GM20000 (cell line): ENCODE data around the gene PROX1.

Source experiments
- DNase-seq: peaks from one replicate; pipeline ENCODE4 v3.0.0; 2012; ENCODE audit warnings: low spot score
- CTCF ChIP-seq: IDR thresholded peaks from 2 replicates; pipeline ENCODE4 v1.5.1; 2012; ENCODE audit warnings: mild to moderate bottlenecking, control low read depth; ENCODE audit errors: extremely low read depth, missing control alignments

The PROX1 gene

GRCh38 chr1:213979751-213980586, 7.8 kb upstream of the PROX1 start:
- no peak for DNase-seq
- TF ChIP-seq CTCF, result no peak

GRCh38 chr1:213980906-213981305, 6.9 kb upstream of the PROX1 start:
- TF ChIP-seq CTCF, result no peak
- DNase-seq, result no peak

DNA sequence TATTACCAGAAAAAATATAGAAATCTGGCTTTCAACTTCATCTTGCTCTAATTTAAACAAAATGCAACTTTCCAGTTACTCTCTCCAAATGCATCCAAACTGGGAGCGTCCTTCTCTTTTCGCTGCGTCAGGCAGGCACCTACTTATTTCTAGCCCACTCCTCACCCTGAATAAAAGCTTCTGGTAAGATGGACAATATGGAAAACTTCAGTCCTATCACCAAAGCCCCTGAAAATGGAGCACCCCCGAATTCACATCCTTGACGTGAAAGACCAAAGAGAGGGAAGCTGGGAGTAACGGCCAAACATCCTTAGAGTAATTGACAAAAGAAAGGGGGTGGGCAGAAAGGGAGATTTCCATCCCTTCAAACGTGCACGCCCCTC, 5.5 kb upstream of the PROX1 start:
- TF ChIP-seq CTCF, result no peak
- DNase-seq, result peak; percentile 33

DNA sequence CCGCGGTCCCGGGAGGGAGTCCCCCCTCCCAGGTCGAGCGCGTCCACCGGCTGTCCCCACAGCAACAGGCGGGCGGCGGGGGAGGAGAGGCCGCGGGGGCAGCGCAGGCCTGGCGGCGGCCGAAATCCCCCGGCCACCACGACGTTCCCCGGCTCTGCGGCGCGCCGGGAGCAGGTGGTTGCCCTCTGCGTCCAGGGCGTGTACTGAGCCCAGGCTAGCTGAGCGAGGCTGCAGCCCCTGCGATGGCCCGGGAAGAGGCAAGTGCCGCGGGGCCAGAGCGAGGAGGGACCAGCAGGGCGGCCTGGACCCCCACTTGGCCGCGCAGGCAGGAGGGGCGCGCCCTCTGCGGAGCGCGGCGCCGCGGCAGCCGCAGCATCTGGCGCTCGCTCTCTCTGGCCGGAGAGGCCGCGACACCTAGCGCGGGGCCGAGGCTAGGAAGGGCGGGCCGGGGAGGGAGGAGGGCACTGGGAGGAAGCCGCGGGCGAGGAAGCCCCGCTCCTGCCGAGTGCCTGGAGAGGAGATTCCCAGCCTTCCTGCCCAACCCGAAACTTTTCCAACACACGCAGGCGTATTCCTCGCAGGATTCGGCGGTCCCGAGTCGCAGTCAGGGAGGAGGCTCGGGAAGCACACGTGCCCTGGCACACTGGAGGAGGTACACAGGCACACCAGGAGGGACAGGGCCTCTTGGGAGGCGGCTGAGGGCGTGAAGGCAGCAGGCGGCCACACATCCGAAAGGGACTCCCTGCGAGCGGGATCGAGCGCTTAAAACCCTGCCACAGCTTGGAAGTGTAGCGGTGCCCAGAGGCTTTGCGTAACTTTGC, 4.9 kb upstream of the PROX1 start:
- peak; percentile 31 for DNase-seq

DNA sequence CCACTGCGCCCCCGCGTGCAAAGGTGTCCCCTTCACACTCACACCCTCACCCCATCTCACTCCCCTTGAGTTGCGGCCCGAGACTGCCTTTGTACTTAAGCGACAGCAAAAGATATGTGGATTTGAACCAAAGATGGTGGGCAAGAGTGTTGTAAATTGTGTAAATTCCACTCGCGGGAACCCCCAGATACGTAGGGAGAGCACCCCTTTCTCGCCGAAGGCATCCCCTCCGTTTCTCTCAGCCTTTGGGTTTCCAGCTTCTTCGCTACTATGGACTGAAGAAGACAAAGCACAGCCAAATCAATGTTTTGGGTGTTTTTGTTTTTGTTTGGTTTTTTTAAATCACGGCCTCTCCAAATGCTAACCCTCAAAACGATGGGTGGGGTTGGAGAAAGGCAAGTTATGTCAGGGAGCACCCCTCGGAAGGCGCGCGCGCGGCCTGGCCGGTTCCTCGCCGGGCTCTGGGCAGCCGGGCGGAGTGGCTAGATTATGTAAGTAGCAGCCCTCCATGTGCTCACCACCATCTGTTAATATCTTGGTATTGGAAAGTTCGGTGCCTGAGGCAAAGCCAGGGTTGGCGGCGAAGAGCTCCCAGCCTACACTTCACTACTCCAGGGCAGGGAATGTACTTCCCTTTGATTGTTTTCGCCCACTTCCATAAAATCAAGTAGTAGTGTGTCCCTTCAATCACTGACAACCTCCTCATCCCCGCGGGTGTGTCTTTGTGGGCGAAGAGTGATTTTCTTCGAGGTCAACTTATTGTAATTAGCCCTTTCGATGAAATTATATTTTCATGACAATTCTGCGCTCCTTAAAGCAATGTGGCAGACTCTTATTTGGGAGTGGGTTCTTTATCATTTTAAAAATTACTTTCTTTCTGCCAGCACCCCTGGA, 4.0 kb upstream of the PROX1 start:
- DNase-seq, result peak; percentile 23
- TF ChIP-seq CTCF, result no peak

More for the DNA sequence above, 4.9 kb upstream of the PROX1 start:
- TF ChIP-seq CTCF, result no peak

GRCh38 chr1:213984387-213985208, 3.2 kb upstream of the PROX1 start:
- no peak for TF ChIP-seq CTCF
- peak; percentile 28 for DNase-seq
